BJ (cell line): Measurements from ENCODE around the gene ZER1. TPM values are rescaled to one million over a fixed set of nuclear protein-coding genes. Genes with fewer than 3 reads are reported as not detected.

Experiments used
- CTCF ChIA-PET: fragments of 350-600 bp; formaldehyde crosslinking; extraction: SDS; loops from one replicate; lab custom pipeline; 2021; ENCODE audit warnings: antibody characterized with exemption, inconsistent platforms; lab: Yijun Ruan, JAX
- POLR2A ChIA-PET: fragments of 300-600 bp; sonication (Branson Sonifier 250); formaldehyde crosslinking; extraction: SDS; loops from one replicate; lab custom pipeline; 2021; ENCODE audit warnings: antibody characterized with exemption; lab: Charles Lee
- DNase-seq: peaks from one replicate; pipeline ENCODE4 v3.0.0-alpha.2; 2011; ENCODE audit warnings: low read depth
- H3K27me3 ChIP-seq: 2 replicates; pipeline ENCODE4 v1.6.0; 2011; ENCODE audit warnings: low read length; ENCODE audit not compliant: control insufficient read depth, insufficient read depth
- H3K36me3 ChIP-seq: 2 replicates; pipeline ENCODE4 v1.5.1; 2011; ENCODE audit warnings: low read length; ENCODE audit not compliant: control insufficient read depth, insufficient read depth
- H3K4me3 ChIP-seq: 2 replicates; pipeline ENCODE4 v1.5.1; 2011; ENCODE audit warnings: low read depth, mild to moderate bottlenecking, control low read depth, low read length
- polyA plus RNA-seq: library from polyadenylated mRNA; depleted of rRNA; stranded (reverse); fragments of >200 nt; gene quantifications from 2 replicates; pipeline ENCODE4 v1.2.3, GENCODE V29; 2011
- TF ChIP-seq, protein P1 (sequence below): IDR thresholded peaks from 2 replicates; pipeline ENCODE4 v1.5.1; 2011; ENCODE audit warnings: low read depth, mild to moderate bottlenecking, control low read depth, inconsistent platforms, low read length, moderate library complexity; ENCODE audit not compliant: insufficient read depth

ZER1 gene
- polyA plus RNA-seq, 1 experiment = 64.5 TPM

DNA sequence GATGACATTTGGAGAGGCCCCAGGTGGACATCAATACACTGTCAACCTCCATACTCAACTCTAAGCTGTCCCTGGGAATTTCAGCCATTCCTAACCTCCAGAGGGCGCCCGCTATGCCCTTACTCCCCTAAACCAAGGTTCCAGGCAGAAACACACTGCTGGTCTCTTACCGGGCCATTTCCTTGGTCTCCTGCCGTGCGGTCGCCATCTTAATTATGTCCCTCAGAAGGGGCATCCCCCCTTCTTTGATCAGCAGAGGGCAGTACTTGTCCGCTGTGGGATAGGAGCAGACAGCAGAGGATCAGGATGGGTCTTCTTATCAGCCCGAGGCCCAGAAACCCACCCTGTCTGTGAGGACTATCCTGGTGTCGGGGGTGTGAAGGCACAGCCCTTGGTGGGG, 38.5 kb downstream of the ZER1 start:
- POLR2A ChIA-PET = no interaction called here
- Histone ChIP-seq H3K36me3 (peaks cover 11% of the 10 kb centered on the region), H3K27me3 (no peaks in the 10 kb centered on the region), H3K4me3 (no peak overlapping the region)
- DNase-seq = no peak
- TF ChIP-seq, protein P1, sequence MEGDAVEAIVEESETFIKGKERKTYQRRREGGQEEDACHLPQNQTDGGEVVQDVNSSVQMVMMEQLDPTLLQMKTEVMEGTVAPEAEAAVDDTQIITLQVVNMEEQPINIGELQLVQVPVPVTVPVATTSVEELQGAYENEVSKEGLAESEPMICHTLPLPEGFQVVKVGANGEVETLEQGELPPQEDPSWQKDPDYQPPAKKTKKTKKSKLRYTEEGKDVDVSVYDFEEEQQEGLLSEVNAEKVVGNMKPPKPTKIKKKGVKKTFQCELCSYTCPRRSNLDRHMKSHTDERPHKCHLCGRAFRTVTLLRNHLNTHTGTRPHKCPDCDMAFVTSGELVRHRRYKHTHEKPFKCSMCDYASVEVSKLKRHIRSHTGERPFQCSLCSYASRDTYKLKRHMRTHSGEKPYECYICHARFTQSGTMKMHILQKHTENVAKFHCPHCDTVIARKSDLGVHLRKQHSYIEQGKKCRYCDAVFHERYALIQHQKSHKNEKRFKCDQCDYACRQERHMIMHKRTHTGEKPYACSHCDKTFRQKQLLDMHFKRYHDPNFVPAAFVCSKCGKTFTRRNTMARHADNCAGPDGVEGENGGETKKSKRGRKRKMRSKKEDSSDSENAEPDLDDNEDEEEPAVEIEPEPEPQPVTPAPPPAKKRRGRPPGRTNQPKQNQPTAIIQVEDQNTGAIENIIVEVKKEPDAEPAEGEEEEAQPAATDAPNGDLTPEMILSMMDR = peak; percentile 87
- CTCF ChIA-PET = interaction anchor here (0.6 to 1.9 kb wide), 12 partner anchors 9 to 235 kb away, joined by 3 to 12 read pairs (median 4); partner anchors contain the start of genes ENDOG, PKN3 and ZDHHC12

GRCh38 chr9:128732576-128732975, 39.2 kb downstream of the ZER1 start:
- POLR2A ChIA-PET = no interaction called here

GRCh38 chr9:128731691-128732090, 40.0 kb downstream of the ZER1 start:
- CTCF ChIA-PET = interaction anchor here (1.1 kb wide), 1 partner anchor 9 kb away, joined by 5 read pairs; no protein-coding TSS in a partner anchor
- Histone ChIP-seq H3K27me3 (no peaks in the 10 kb centered on the region), H3K36me3 (peaks cover 9% of the 10 kb centered on the region), H3K4me3 (no peak overlapping the region)
- DNase-seq = no peak
- TF ChIP-seq, protein P1 = no peak
- POLR2A ChIA-PET = no interaction called here

More at GRCh38 chr9:128732576-128732975, 39.2 kb downstream of the ZER1 start:
- TF ChIP-seq, protein P1 = no peak
- CTCF ChIA-PET = interaction anchor here (0.6 to 1.9 kb wide), 9 partner anchors 8 to 236 kb away, joined by 3 to 12 read pairs (median 5); partner anchors contain the start of genes ENDOG, PKN3 and ZDHHC12
- DNase-seq = no peak
- H3K36me3 ChIP-seq = peaks cover 11% of the 10 kb centered on the region
- H3K4me3 ChIP-seq = no peak overlapping the region
- no peaks in the 10 kb centered on the region for H3K27me3 ChIP-seq

DNA sequence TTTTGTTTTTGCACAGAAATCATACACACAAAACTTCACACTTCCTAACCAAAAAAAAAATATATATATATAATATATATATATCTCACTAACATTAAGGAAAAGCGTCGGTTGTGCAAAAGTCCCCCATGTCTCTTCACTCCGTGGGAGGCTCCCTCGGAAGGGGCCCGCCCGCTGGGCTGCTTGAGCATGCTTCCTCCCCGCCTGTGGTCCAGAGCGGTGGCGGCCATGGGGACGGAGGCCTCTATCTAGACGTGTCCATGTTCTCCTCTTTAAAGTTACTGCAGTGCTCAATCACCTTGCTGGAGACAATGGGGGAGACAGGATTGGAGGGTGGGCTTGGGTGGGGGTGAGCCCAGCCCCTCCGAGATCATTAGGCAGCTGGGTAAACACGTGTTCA, 40.6 kb downstream of the ZER1 start:
- TF ChIP-seq, protein P1 = no peak

GRCh38 chr9:128729766-128730517, 41.8 kb downstream of the ZER1 start:
- Histone ChIP-seq H3K4me3 (no peak overlapping the region), H3K27me3 (no peaks in the 10 kb centered on the region), H3K36me3 (peaks cover 7% of the 10 kb centered on the region)
- ChIA-PET CTCF (no interaction called here), POLR2A (no interaction called here)
- TF ChIP-seq, protein P1 = no peak
- no peak for DNase-seq

More for the DNA sequence above, 40.6 kb downstream of the ZER1 start:
- H3K36me3 ChIP-seq = peaks cover 9% of the 10 kb centered on the region
- no peak overlapping the region for H3K4me3 ChIP-seq
- ChIA-PET POLR2A (no interaction called here), CTCF (interaction anchor here (0.5 to 1.1 kb wide), 2 partner anchors 10 to 13 kb away, joined by 4 to 5 read pairs; no protein-coding TSS in a partner anchor)
- no peak for DNase-seq
- H3K27me3 ChIP-seq = no peaks in the 10 kb centered on the region
